Tibial nerve (tissue), 4 donors: ENCODE data around the gene THSD4. TPM values are rescaled to one million over a fixed set of nuclear protein-coding genes. Genes with fewer than 3 reads are reported as not detected.

Source experiments
- DNase-seq, 2 donors: peaks; one replicate each; pipeline ENCODE4 v3.0.0-alpha.2; 2019; ENCODE audit warnings: low spot score in 2 of 2
- H3K27ac ChIP-seq, 4 donors: fragments of 200-600 bp; sonication (generic) in 3 of 4; one replicate each; pipeline ENCODE4 v1.5.1; 2017 to 2019; ENCODE audit warnings: mild to moderate bottlenecking in 1 of 4
- H3K27me3 ChIP-seq, 2 donors: fragments of 200-600 bp; sonication (generic) in 1 of 2; one replicate each; pipeline versions ENCODE4 v1.5.1 to v1.6.0; 2017 to 2019
- H3K36me3 ChIP-seq, 3 donors: fragments of 200-600 bp; sonication (generic); one replicate each; pipeline ENCODE4 v1.5.1; 2018 to 2019
- H3K4me1 ChIP-seq, 4 donors: fragments of 200-600 bp; sonication (generic) in 3 of 4; one replicate each; pipeline ENCODE4 v1.5.1; 2017 to 2019
- H3K4me3 ChIP-seq, 4 donors: fragments of 200-600 bp; sonication (generic) in 3 of 4; one replicate each; pipeline ENCODE4 v1.5.1; 2017 to 2019; ENCODE audit warnings: mild to moderate bottlenecking in 1 of 4, moderate library complexity in 1 of 4
- H3K9me3 ChIP-seq, 4 donors: fragments of 200-600 bp; sonication (generic) in 3 of 4; one replicate each; pipeline ENCODE4 v1.5.1; 2017 to 2019
- EP300 ChIP-seq, 2 donors: sonication (generic); formaldehyde crosslinking; IDR thresholded peaks; one replicate each; pipeline ENCODE4 v1.6.1; 2017; ENCODE audit warnings: antibody characterized with exemption in 2 of 2, mild to moderate bottlenecking in 1 of 2
- POLR2A ChIP-seq, 2 donors: fragments of 450-650 bp; IDR thresholded peaks; one replicate each; pipeline ENCODE4 v1.6.1; 2017; ENCODE audit warnings: antibody characterized with exemption in 2 of 2, mild to moderate bottlenecking in 2 of 2, moderate library complexity in 2 of 2
- WGBS, 2 donors: methylation state at CpG; one replicate each; pipeline ENCODE4 v1.1.5; 2018; 5-methylcytosine and 5-hydroxymethylcytosine counted together
- total RNA-seq, 4 donors: library from RNA; depleted of rRNA; stranded (reverse); fragments of >200 nt; gene quantifications; one replicate each; pipeline ENCODE4 v1.1.0, GENCODE V29; 2016
- TF ChIP-seq, protein P1 (sequence below), 5 experiments: fragments of 200-600 bp in 3 of 5; fragments of 450-650 bp in 2 of 5; sonication (generic) in 3 of 5; IDR thresholded peaks; one replicate each; pipeline ENCODE4 v1.5.1; 2016 to 2019; ENCODE audit warnings: antibody characterized with exemption in 5 of 5, mild to moderate bottlenecking in 3 of 5, moderate library complexity in 2 of 5

Gene THSD4
- total RNA-seq, 4 donors from 2014 or later: 9.6 to 25.1 (median 21.2) TPM

DNA sequence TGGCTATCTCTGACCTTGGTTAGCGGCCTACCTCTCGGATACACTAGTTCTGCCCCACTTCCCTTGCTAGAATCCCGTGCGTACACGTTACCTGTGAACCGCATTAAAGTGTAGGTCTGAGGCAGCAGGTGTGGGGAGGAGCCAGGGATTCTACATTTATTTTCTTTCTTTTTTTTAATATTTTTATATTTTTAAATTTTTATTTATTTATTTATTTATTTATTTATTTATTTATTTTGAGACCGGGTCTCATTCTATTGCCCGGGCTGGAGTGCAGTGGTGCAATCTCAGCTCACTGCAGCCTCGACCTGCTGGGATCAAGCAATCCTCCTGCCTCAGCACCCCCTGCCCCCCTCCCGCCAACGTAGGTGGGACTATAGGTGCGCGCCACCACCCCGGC is 634.2 kb downstream of the THSD4 start:
- TF ChIP-seq, protein P1, sequence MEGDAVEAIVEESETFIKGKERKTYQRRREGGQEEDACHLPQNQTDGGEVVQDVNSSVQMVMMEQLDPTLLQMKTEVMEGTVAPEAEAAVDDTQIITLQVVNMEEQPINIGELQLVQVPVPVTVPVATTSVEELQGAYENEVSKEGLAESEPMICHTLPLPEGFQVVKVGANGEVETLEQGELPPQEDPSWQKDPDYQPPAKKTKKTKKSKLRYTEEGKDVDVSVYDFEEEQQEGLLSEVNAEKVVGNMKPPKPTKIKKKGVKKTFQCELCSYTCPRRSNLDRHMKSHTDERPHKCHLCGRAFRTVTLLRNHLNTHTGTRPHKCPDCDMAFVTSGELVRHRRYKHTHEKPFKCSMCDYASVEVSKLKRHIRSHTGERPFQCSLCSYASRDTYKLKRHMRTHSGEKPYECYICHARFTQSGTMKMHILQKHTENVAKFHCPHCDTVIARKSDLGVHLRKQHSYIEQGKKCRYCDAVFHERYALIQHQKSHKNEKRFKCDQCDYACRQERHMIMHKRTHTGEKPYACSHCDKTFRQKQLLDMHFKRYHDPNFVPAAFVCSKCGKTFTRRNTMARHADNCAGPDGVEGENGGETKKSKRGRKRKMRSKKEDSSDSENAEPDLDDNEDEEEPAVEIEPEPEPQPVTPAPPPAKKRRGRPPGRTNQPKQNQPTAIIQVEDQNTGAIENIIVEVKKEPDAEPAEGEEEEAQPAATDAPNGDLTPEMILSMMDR (IDR thresholded peaks at IDR 0.05): no peak
- TF ChIP-seq EP300 (IDR thresholded peaks at IDR 0.05): no peak
- no peak for TF ChIP-seq POLR2A (IDR thresholded peaks at IDR 0.05)
- 95 to 98% methylated on average over 14 of the region's 14 CpGs for WGBS, 2 donors
- H3K9me3 ChIP-seq: no peaks in the 10 kb centered on the region

DNA sequence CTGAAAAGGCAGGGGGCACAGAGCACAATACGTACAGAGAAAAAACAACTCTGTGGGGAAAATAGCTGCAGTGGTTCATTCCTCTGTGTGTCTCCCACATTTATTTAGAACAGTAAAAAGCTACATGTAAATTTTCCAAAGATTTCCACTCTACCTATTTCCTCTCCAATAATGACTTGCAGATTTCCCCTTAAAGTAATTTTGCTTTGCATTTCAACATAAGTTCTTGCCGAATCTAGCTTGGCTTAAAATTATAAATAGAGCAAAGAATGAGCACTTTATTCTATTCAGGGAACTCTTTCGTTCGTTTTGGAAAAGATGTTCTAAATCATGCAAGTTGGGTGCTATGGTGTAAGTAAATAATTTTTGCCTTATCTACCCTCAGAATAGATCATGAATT is 636.9 kb downstream of the THSD4 start:
- WGBS, 2 donors: 24 to 39% methylated on average over 4 of the region's 4 CpGs
- DNase-seq: no peak
- Histone ChIP-seq H3K27me3 (no peaks in the 10 kb centered on the region), H3K9me3 (no peaks in the 10 kb centered on the region), H3K36me3 (no peaks in the 10 kb centered on the region), H3K4me3 (no peak overlapping the region), H3K27ac (peak overlapping the region in 1 of 4 donors; percentile 10), H3K4me1 (peaks cover 0 to 10% (median 0%) of the 10 kb centered on the region in 4 donors)
- TF ChIP-seq POLR2A (IDR thresholded peaks at IDR 0.05) (no peak), EP300 (IDR thresholded peaks at IDR 0.05) (no peak)
- TF ChIP-seq, protein P1 (IDR thresholded peaks at IDR 0.05): no peak

More for the DNA sequence above, 634.2 kb downstream of the THSD4 start:
- Histone ChIP-seq H3K4me3 (no peak overlapping the region), H3K36me3 (no peaks in the 10 kb centered on the region), H3K4me1 (peaks cover 0 to 10% (median 0%) of the 10 kb centered on the region in 4 donors), H3K27me3 (no peaks in the 10 kb centered on the region), H3K27ac (no peak overlapping the region)
- DNase-seq: no peak

DNA sequence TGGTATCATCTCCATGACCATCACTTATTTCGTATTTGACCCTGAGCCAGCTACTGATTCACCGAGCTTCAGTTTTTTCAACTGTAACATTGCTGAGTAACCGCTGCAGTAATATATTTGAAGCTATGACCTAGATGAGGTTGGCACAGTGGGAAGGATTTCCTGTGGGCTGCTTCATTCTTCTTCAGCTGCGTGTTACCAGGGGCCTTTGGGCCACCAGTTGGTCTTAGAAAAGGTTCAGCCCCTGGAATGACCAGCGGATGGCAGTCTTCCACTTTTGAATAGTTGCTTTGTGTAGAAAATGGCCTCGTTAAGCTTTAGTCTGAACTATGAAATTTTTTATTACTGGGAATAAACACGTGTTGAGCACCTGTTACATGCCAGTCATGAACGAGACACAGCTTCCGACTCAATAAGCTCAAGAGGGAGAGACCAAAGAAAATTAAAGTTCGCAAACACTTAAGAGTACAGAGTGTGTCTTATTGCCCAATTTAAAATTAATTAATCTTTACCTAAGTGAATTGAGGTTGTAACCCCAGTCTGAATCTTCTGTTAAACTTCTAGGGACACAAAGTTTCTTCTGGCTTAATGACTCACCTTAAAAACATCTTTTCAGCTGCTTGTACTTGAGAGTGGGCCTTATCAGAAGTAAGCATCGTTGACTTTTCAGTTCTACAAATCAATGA is 637.5 kb downstream of the THSD4 start:
- 32 to 42% methylated on average over 11 of the region's 11 CpGs for WGBS, 2 donors
- Histone ChIP-seq H3K9me3 (no peaks in the 10 kb centered on the region), H3K27ac (peak overlapping the region in 2 of 4 donors; percentile 10 to 22), H3K4me3 (no peak overlapping the region), H3K4me1 (peaks cover 0 to 10% (median 0%) of the 10 kb centered on the region in 4 donors), H3K27me3 (no peaks in the 10 kb centered on the region), H3K36me3 (no peaks in the 10 kb centered on the region)
- peak in 1 of 2 donors; percentile 44 for DNase-seq
- no peak for TF ChIP-seq POLR2A (IDR thresholded peaks at IDR 0.05)
- TF ChIP-seq, protein P1 (IDR thresholded peaks at IDR 0.05): peak in 4 of 5 experiments; percentile 13 to 37 (median 26)
- TF ChIP-seq EP300 (IDR thresholded peaks at IDR 0.05): no peak

DNA sequence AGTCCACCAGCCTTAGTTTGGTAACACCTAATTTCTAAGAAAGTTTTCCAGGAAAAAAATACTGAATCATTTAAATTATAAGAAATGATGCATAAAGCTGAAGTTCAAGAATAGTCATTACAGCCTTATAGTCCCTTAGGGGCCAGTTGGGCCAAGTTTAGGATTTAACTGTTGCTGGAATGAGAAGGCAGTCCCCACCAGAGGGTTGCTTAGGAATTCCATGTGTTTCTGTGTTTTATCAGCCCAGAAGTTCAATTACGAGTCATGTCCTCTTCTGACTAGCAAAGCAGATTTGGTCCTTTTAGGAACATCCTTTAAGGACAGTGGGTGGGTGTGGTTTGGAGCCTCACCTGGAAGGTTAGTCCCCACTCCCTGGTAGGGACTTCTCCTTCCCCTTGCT is 638.1 kb downstream of the THSD4 start:
- no peaks in the 10 kb centered on the region for H3K27me3 ChIP-seq
- H3K36me3 ChIP-seq: no peaks in the 10 kb centered on the region
- H3K4me1 ChIP-seq: peaks cover 0 to 10% (median 0%) of the 10 kb centered on the region in 4 donors
- DNase-seq: no peak
- WGBS, 2 donors: 70 to 89% methylated on average over 1 of the region's 1 CpG
- H3K27ac ChIP-seq: no peak overlapping the region
- H3K4me3 ChIP-seq: no peak overlapping the region
- no peaks in the 10 kb centered on the region for H3K9me3 ChIP-seq
- TF ChIP-seq EP300 (IDR thresholded peaks at IDR 0.05) (no peak), POLR2A (IDR thresholded peaks at IDR 0.05) (no peak)
- TF ChIP-seq, protein P1 (IDR thresholded peaks at IDR 0.05): no peak

DNA sequence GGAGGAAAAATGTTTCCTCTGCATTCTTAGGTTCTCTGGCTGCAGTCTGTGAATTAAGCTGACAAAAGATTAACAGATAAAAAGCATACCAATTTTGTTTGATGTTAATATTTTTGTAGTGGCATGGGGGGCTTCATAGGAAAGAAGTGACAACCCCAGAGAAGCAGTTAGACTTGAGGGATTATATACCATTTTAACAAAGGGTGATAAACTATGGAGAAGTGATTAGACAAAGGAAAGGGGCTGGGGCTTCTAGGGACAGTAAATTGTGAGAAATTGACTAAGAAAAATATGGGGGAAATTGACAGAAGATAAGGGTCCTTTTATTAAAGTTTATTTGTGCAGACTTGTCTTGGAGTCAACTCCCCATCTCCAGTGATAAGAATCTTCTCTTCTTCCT is 639.4 kb downstream of the THSD4 start:
- Histone ChIP-seq H3K36me3 (no peaks in the 10 kb centered on the region), H3K27ac (no peak overlapping the region), H3K9me3 (no peaks in the 10 kb centered on the region), H3K4me3 (no peak overlapping the region), H3K4me1 (peaks cover 0 to 10% (median 0%) of the 10 kb centered on the region in 4 donors), H3K27me3 (no peaks in the 10 kb centered on the region)
- no peak for TF ChIP-seq EP300 (IDR thresholded peaks at IDR 0.05)
- TF ChIP-seq, protein P1 (IDR thresholded peaks at IDR 0.05): no peak
- TF ChIP-seq POLR2A (IDR thresholded peaks at IDR 0.05): no peak
- no peak for DNase-seq
